Retinal pigment epithelial cell (primary cell): Measurements from ENCODE around the gene CIB4.

ENCODE experiments used
- DNase-seq: peaks from one replicate; pipeline ENCODE4 v3.0.0-alpha.2; 2010; ENCODE audit warnings: low read depth
- H3K4me3 ChIP-seq: 2 replicates; pipeline ENCODE4 v1.5.1; 2011; ENCODE audit warnings: mild to moderate bottlenecking, low read length, control low read depth, moderate library complexity
- TF ChIP-seq, protein P1 (sequence below): conservative IDR thresholded peaks from 2 replicates; pipeline ENCODE4 v1.5.1; 2011; ENCODE audit warnings: low read depth, low read length, control low read depth, inconsistent platforms

The CIB4 gene

DNA sequence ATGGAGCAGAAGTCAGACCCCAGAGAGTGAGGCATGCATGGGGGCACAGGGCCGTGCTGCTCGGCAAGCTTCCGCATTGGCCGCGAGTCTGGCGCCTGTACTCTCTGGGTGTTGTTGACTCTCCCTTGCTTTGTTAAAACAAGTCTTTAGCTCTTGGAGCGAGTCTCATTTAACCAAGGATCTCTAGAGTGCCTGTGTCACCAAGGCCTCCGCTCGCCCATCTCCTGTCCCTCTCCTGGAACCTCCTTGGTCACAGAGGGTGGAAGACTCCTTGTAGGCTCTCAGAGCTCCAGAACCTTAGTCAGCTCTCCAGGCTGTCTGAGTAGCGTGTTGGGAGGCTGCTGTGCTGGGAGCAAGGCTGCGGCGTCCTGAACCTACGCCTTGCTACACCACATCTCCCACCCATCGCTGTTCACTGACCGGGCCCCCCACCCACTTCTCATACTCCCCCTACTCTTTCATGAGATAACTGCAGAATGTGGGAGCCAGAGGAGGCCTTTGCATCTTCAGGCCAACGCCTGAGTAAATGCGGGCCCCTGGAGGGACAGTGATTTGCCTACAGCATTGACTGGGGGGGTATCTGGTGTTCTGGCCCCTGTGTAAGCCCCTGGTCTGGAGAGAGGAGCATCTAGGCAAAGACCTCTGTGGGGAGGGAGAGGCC, 66.1 kb downstream of the CIB4 start:
- no peak overlapping the region for H3K4me3 ChIP-seq
- DNase-seq = no peak
- TF ChIP-seq, protein P1, sequence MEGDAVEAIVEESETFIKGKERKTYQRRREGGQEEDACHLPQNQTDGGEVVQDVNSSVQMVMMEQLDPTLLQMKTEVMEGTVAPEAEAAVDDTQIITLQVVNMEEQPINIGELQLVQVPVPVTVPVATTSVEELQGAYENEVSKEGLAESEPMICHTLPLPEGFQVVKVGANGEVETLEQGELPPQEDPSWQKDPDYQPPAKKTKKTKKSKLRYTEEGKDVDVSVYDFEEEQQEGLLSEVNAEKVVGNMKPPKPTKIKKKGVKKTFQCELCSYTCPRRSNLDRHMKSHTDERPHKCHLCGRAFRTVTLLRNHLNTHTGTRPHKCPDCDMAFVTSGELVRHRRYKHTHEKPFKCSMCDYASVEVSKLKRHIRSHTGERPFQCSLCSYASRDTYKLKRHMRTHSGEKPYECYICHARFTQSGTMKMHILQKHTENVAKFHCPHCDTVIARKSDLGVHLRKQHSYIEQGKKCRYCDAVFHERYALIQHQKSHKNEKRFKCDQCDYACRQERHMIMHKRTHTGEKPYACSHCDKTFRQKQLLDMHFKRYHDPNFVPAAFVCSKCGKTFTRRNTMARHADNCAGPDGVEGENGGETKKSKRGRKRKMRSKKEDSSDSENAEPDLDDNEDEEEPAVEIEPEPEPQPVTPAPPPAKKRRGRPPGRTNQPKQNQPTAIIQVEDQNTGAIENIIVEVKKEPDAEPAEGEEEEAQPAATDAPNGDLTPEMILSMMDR = no peak

GRCh38 chr2:26574066-26574899, 66.9 kb downstream of the CIB4 start:
- H3K4me3 ChIP-seq = no peak overlapping the region
- DNase-seq = no peak
- TF ChIP-seq, protein P1 = no peak

- no peak overlapping the region for H3K4me3 ChIP-seq
- TF ChIP-seq, protein P1 = no peak
- DNase-seq = no peak
These were observed 67.8 kb downstream of the CIB4 start for GRCh38 chr2:26573241-26573925.

- DNase-seq = no peak
- TF ChIP-seq, protein P1 = no peak
- no peak overlapping the region for H3K4me3 ChIP-seq
These were observed 68.6 kb downstream of the CIB4 start for GRCh38 chr2:26572591-26572990.

DNA sequence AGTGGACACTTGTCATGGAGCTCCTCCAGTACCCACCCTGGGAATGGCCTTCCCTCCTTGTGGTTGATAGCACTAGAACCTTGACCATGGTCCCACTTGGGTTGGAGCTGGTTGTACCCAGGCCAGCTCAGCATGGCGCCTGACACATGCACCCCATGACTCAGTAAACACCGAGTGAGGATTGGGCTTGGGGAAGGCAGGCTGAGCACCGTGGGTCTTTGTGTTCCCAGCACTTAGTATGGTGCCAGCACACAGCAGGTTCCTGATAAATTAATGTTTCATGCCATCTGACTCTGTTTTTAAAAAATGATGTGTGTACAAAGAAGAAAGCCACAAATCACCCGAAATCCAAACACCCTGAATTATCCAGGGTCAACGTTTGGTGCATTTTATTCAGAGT, 69.8 kb downstream of the CIB4 start:
- no peak overlapping the region for H3K4me3 ChIP-seq
- TF ChIP-seq, protein P1 = no peak
- no peak for DNase-seq

GRCh38 chr2:26570083-26570430, 71.1 kb downstream of the CIB4 start:
- no peak overlapping the region for H3K4me3 ChIP-seq
- TF ChIP-seq, protein P1 = no peak
- DNase-seq = no peak
